H1 (cell line): ENCODE results near the gene FOXN1. TPM values are rescaled to one million over a fixed set of nuclear protein-coding genes. Genes with fewer than 3 reads are reported as not detected.

ENCODE experiments used
- CTCF ChIA-PET: fragments of 300-600 bp; sonication (Branson Sonifier 250); formaldehyde crosslinking; loops from one replicate; lab custom pipeline; 2021; ENCODE audit not compliant: partially characterized antibody; lab: Charles Lee
- POLR2A ChIA-PET: fragments of 300-600 bp; sonication (Branson Sonifier 250); formaldehyde crosslinking; loops from one replicate; lab custom pipeline; 2021; ENCODE audit warnings: inconsistent platforms; ENCODE audit not compliant: partially characterized antibody; lab: Charles Lee
- DNase-seq, 2 experiments: peaks; one replicate each; pipeline versions ENCODE4 v3.0.0 to v3.0.0-alpha.2; 2010 to 2022; ENCODE audit warnings: low spot score in 2 of 2, low read depth in 1 of 2, mixed read lengths in 1 of 2
- FAIRE-seq: peaks from 2 replicates; lab custom pipeline; 2011; peaks lifted over from hg19 to GRCh38; lab: Jason Lieb, UNC
- H2AFZ ChIP-seq: 2 replicates; pipeline ENCODE4 v1.8.1; 2012; ENCODE audit warnings: low read length, inconsistent platforms
- H2AK5ac ChIP-seq: 2 replicates; pipeline ENCODE4 v1.6.1; 2013; ENCODE audit warnings: low read depth, low read length
- H2BK120ac ChIP-seq: replicated peaks from 2 replicates; pipeline ENCODE3; 2013; ENCODE audit warnings: low read depth, low read length, inconsistent platforms
- H2BK12ac ChIP-seq: 2 replicates; pipeline ENCODE4 v1.6.1; 2013; ENCODE audit warnings: low read depth, low read length
- H2BK15ac ChIP-seq: 2 replicates; pipeline ENCODE4 v1.6.1; 2013; ENCODE audit warnings: low read length
- H2BK20ac ChIP-seq: 2 replicates; pipeline ENCODE4 v1.6.1; 2013; ENCODE audit warnings: low read length
- H2BK5ac ChIP-seq: 2 replicates; pipeline ENCODE4 v1.6.1; 2013; ENCODE audit warnings: low read depth, low read length
- H3K14ac ChIP-seq: 2 replicates; pipeline ENCODE4 v1.6.1; 2013; ENCODE audit warnings: inconsistent platforms; ENCODE audit not compliant: insufficient read length
- H3K18ac ChIP-seq: 2 replicates; pipeline ENCODE4 v1.6.1; 2013; ENCODE audit warnings: low read length; ENCODE audit errors: extremely low read depth
- H3K23ac ChIP-seq: 2 replicates; pipeline ENCODE4 v1.6.1; 2013; ENCODE audit warnings: inconsistent platforms; ENCODE audit not compliant: insufficient read length
- H3K23me2 ChIP-seq: 2 replicates; pipeline ENCODE4 v1.6.1; 2013; ENCODE audit warnings: low read depth, low read length
- H3K27ac ChIP-seq: 2 replicates; pipeline ENCODE4 v1.6.1; 2011; ENCODE audit warnings: low read depth, low read length, inconsistent platforms
- H3K27me3 ChIP-seq, 4 experiments: replicated peaks in 1 of 4; 1 replicate in 1 of 4; 2 replicates in 3 of 4; pipeline versions ENCODE4 v1.6.1 to v1.8.1; 2011 to 2013; ENCODE audit warnings: low read length in 3 of 4, mild to moderate bottlenecking in 3 of 4, inconsistent platforms in 2 of 4, mixed read lengths in 2 of 4, moderate library complexity in 1 of 4; ENCODE audit not compliant: control insufficient read depth in 3 of 4, insufficient read depth in 3 of 4; ENCODE audit errors: extremely low read depth in 1 of 4
- H3K36me3 ChIP-seq, 4 experiments: 2 replicates each; pipeline versions ENCODE4 v1.6.1 to v1.8.1; 2011 to 2013; ENCODE audit warnings: mild to moderate bottlenecking in 4 of 4, low read length in 3 of 4, moderate library complexity in 2 of 4, control low read depth in 1 of 4, inconsistent platforms in 1 of 4; ENCODE audit not compliant: insufficient read depth in 4 of 4, control insufficient read depth in 2 of 4
- H3K4ac ChIP-seq: replicated peaks from 2 replicates; pipeline ENCODE3; 2013; ENCODE audit warnings: low read length, low read depth, mixed read lengths, inconsistent platforms; ENCODE audit not compliant: insufficient read length
- H3K4me1 ChIP-seq, 4 experiments: replicated peaks in 1 of 4; 1 replicate in 1 of 4; 2 replicates in 3 of 4; pipeline versions ENCODE4 v1.6.1 to v1.8.1; 2011 to 2013; ENCODE audit warnings: low read length in 3 of 4, inconsistent platforms in 2 of 4, mixed read lengths in 1 of 4; ENCODE audit not compliant: insufficient read depth in 4 of 4, control insufficient read depth in 3 of 4
- H3K4me2 ChIP-seq, 2 experiments: 2 replicates each; pipeline versions ENCODE4 v1.6.1 to v1.8.1; 2011 to 2013; ENCODE audit warnings: low read depth in 2 of 2, low read length in 2 of 2, control low read depth in 1 of 2, inconsistent platforms in 1 of 2, mild to moderate bottlenecking in 1 of 2; ENCODE audit not compliant: insufficient read depth in 1 of 2
- H3K4me3 ChIP-seq, 4 experiments: fragments of 200-600, 300-600 bp in 1 of 4; sonication (generic), shearing (Covaris generic), sonication (Bioruptor Twin) in 1 of 4; 2 replicates each; pipeline versions ENCODE4 v1.5.1 to v1.8.1; 2011 to 2016; ENCODE audit warnings: low read length in 4 of 4, low read depth in 3 of 4, control low read depth in 2 of 4, inconsistent platforms in 2 of 4, mild to moderate bottlenecking in 2 of 4, mixed read lengths in 1 of 4, moderate library complexity in 1 of 4; ENCODE audit not compliant: insufficient read depth in 2 of 4; ENCODE audit errors: extremely low read depth in 1 of 4
- H3K56ac ChIP-seq: replicated peaks from 2 replicates; pipeline ENCODE3; 2013; ENCODE audit warnings: low read depth, mild to moderate bottlenecking, mixed read lengths, low read length, inconsistent platforms; ENCODE audit not compliant: insufficient read length
- H3K79me1 ChIP-seq: 2 replicates; pipeline ENCODE4 v1.6.1; 2013; ENCODE audit warnings: low read depth, low read length, control low read depth
- H3K79me2 ChIP-seq, 2 experiments: 2 replicates each; pipeline versions ENCODE4 v1.6.1 to v1.8.1; 2012 to 2013; ENCODE audit warnings: low read length in 2 of 2, mild to moderate bottlenecking in 2 of 2, inconsistent platforms in 1 of 2; ENCODE audit not compliant: insufficient read depth in 2 of 2, control insufficient read depth in 1 of 2
- H3K9ac ChIP-seq, 4 experiments: replicated peaks in 1 of 4; 1 replicate in 1 of 4; 2 replicates in 3 of 4; pipeline versions ENCODE4 v1.6.1 to v1.8.1; 2011 to 2013; ENCODE audit warnings: low read depth in 3 of 4, low read length in 3 of 4, control low read depth in 2 of 4, mild to moderate bottlenecking in 2 of 4, moderate library complexity in 2 of 4, inconsistent platforms in 1 of 4; ENCODE audit errors: extremely low read depth in 1 of 4
- H3K9me3 ChIP-seq, 2 experiments: 2 replicates each; pipeline versions ENCODE4 v1.6.1 to v1.8.1; 2012 to 2013; ENCODE audit warnings: mild to moderate bottlenecking in 2 of 2, moderate library complexity in 2 of 2, control low read depth in 1 of 2, inconsistent platforms in 1 of 2, low read depth in 1 of 2, low read length in 1 of 2, mixed read lengths in 1 of 2; ENCODE audit not compliant: insufficient read depth in 2 of 2
- H4K20me1 ChIP-seq, 2 experiments: replicated peaks in 1 of 2; 2 replicates each; pipeline versions ENCODE3 to v1.8.1; 2011 to 2013; ENCODE audit warnings: inconsistent platforms in 2 of 2, low read length in 2 of 2, mild to moderate bottlenecking in 1 of 2; ENCODE audit not compliant: insufficient read depth in 2 of 2, control insufficient read depth in 1 of 2
- H4K5ac ChIP-seq: 2 replicates; pipeline ENCODE4 v1.6.1; 2013; ENCODE audit warnings: low read length, low read depth, mixed read lengths, inconsistent platforms; ENCODE audit not compliant: insufficient read length
- H4K8ac ChIP-seq: 2 replicates; pipeline ENCODE4 v1.8.0; 2013; ENCODE audit warnings: mild to moderate bottlenecking, moderate library complexity, low read length, inconsistent platforms; ENCODE audit not compliant: insufficient read depth; ENCODE audit errors: extremely low read depth
- H4K91ac ChIP-seq: replicated peaks from 2 replicates; pipeline ENCODE3; 2013; ENCODE audit warnings: low read length, mixed read lengths, inconsistent platforms; ENCODE audit not compliant: insufficient read length
- CREB1 ChIP-seq: IDR thresholded peaks from 2 replicates; pipeline ENCODE4 v1.6.1; 2012; ENCODE audit warnings: inconsistent platforms
- HDAC6 ChIP-seq: IDR thresholded peaks from one replicate; pipeline ENCODE4 v1.7.1; 2012; ENCODE audit warnings: low read depth, mild to moderate bottlenecking, inconsistent platforms, low read length, moderate library complexity
- KDM5A ChIP-seq: fragments of 200-600 bp; IDR thresholded peaks from 2 replicates; pipeline ENCODE4 v1.7.1; 2012; ENCODE audit warnings: mild to moderate bottlenecking, low read length, inconsistent platforms, mixed read lengths
- MAFK ChIP-seq: IDR thresholded peaks from 2 replicates; pipeline ENCODE4 v1.6.1; 2012; ENCODE audit warnings: low read depth, mild to moderate bottlenecking, improper control_type of control experiment, low read length
- NANOG ChIP-seq: IDR thresholded peaks from 2 replicates; pipeline ENCODE4 v1.6.1; 2011; ENCODE audit warnings: low read length, low read depth, mild to moderate bottlenecking, inconsistent platforms; ENCODE audit not compliant: insufficient read depth, poor library complexity, severe bottlenecking
- POU5F1 ChIP-seq: IDR thresholded peaks from 2 replicates; pipeline ENCODE4 v1.6.1; 2011; ENCODE audit warnings: low read depth, mild to moderate bottlenecking, low read length, moderate library complexity
- RAD21 ChIP-seq, 2 experiments: IDR thresholded peaks in 1 of 2; conservative IDR thresholded peaks in 1 of 2; 2 replicates each; pipeline ENCODE4 v1.6.1; 2011; ENCODE audit warnings: low read depth in 2 of 2, low read length in 2 of 2, improper control_type of control experiment in 1 of 2, inconsistent platforms in 1 of 2, mild to moderate bottlenecking in 1 of 2, moderate library complexity in 1 of 2
- RBBP5 ChIP-seq: IDR thresholded peaks from 2 replicates; pipeline ENCODE4 v1.7.1; 2012; ENCODE audit warnings: low read depth, mild to moderate bottlenecking, inconsistent platforms, low read length, moderate library complexity, borderline replicate concordance
- TCF12 ChIP-seq: IDR thresholded peaks from 2 replicates; pipeline ENCODE4 v1.6.1; 2011; ENCODE audit warnings: low read depth, mild to moderate bottlenecking, low read length
- WGBS, 2 experiments: shearing (Covaris generic) in 1 of 2; methylation state at CpG; one replicate each; pipeline versions ENCODE4 v1.1.6 to v1.1.7; 2013 to 2015; ENCODE audit warnings: low lambda C conversion rate in 2 of 2, mixed read lengths in 2 of 2, inconsistent platforms in 1 of 2, low coverage in 1 of 2, missing lambda C conversion rate in 1 of 2; ENCODE audit not compliant: insufficient replicate concordance in 2 of 2, insufficient coverage in 1 of 2, insufficient read length in 1 of 2; ENCODE audit errors: extremely low coverage in 1 of 2, missing lambda C conversion rate in 1 of 2; 5-methylcytosine and 5-hydroxymethylcytosine counted together
- polyA plus RNA-seq, 7 experiments: library from polyadenylated mRNA; depleted of rRNA in 3 of 7; stranded (reverse) in 5 of 7; unstranded in 2 of 7; fragments of >200 nt in 5 of 7; fragments of 200-250 nt in 2 of 7; gene quantifications; 1 replicate in 5 of 7; 2 replicates in 1 of 7; 4 replicates in 1 of 7; pipeline versions ENCODE4 v1.2.1 to v1.2.3, GENCODE V29; 2011 to 2013; ENCODE audit warnings: missing spikeins in 2 of 7, mixed read lengths in 2 of 7
- total RNA-seq: library from RNA; stranded (reverse); fragmentation: NEBNext Ultra II Directional; extraction: Animal tissue kit (Norgen Biotek cat#: 25700); gene quantifications from 2 replicates; pipeline ENCODE4 v1.2.1, GENCODE V29; 2021
- TF ChIP-seq, protein P1 (sequence below), 3 experiments: IDR thresholded peaks; 1 replicate in 2 of 3; 2 replicates in 1 of 3; pipeline versions ENCODE4 v1.5.1 to v1.6.1; 2011; ENCODE audit warnings: low read length in 3 of 3, mild to moderate bottlenecking in 3 of 3, inconsistent platforms in 2 of 3, low read depth in 1 of 3, moderate library complexity in 1 of 3; ENCODE audit not compliant: insufficient read depth in 1 of 3; ENCODE audit errors: control extremely low read depth in 1 of 3
- TF ChIP-seq, protein P2 (sequence below): IDR thresholded peaks from 2 replicates; pipeline ENCODE4 v1.6.1; 2011; ENCODE audit warnings: low read depth, mild to moderate bottlenecking, low read length; ENCODE audit not compliant: insufficient read depth

Gene FOXN1
- total and polyA plus RNA-seq, 2 of the 8 experiments (the other 6 are each of a cell fraction or from before 2014, with no cell fraction given): not detected

DNA sequence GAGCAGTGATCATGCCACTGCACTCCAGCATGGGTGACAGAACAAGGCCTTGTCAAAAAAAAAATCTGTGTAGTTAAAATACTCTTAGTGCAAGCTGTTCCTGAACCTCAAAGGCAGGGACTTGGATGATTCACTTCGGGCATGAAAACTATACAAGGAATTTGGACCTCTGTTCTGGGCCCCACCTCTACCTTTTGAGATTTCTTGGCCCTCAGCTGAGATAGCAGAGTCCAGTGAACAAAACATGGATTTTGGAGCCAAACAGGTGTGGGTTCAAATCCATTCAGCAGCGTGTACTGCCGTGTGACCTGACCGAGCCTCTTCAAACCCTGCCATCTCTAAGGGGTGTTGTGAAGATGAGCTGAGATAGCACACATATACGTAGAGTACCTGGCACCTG, 25.9 kb upstream of the FOXN1 start:
- no peak overlapping the region for H3K14ac ChIP-seq
- H4K8ac ChIP-seq: no peak overlapping the region
- FAIRE-seq (no peak), DNase-seq (no peak)
- H3K79me1 ChIP-seq: no peaks in the 10 kb centered on the region
- no peaks in the 10 kb centered on the region for H3K9me3 ChIP-seq
- no peaks in the 10 kb centered on the region for H4K20me1 ChIP-seq
- H4K91ac ChIP-seq: no peak overlapping the region
- no peak overlapping the region for H3K18ac ChIP-seq
- H3K56ac ChIP-seq: no peak overlapping the region
- H3K36me3 ChIP-seq: no peaks in the 10 kb centered on the region
- ChIA-PET POLR2A (no interaction called here), CTCF (interaction anchor here (1.4 to 2.4 kb wide), 6 partner anchors 15 to 73 kb away, joined by 3 to 9 read pairs (median 4); no protein-coding TSS in a partner anchor)
- no peak overlapping the region for H2AFZ ChIP-seq
- no peak overlapping the region for H2BK120ac ChIP-seq
- H2BK15ac ChIP-seq: no peak overlapping the region
- no peak overlapping the region for H3K4me2 ChIP-seq
- no peak overlapping the region for H3K9ac ChIP-seq
- no peaks in the 10 kb centered on the region for H3K23me2 ChIP-seq
- H4K5ac ChIP-seq: no peak overlapping the region
- H3K79me2 ChIP-seq: no peaks in the 10 kb centered on the region
- no peak overlapping the region for H3K27ac ChIP-seq
- H2AK5ac ChIP-seq: no peak overlapping the region
- H2BK5ac ChIP-seq: no peak overlapping the region
- no peak overlapping the region for H3K23ac ChIP-seq
- no peak overlapping the region for H3K4ac ChIP-seq
- peaks cover 3 to 12% (median 6%) of the 10 kb centered on the region in 4 experiments for H3K4me1 ChIP-seq
- H3K27me3 ChIP-seq: peaks cover 0 to 3% (median under 1%) of the 10 kb centered on the region in 4 experiments; a peak in 1 of 7 replicates
- no peak overlapping the region for H2BK20ac ChIP-seq
- 94% methylated on average over 5 of the region's 5 CpGs; no CpG with 5 or more reads in 1 of the 2 experiments for WGBS, 2 experiments
- H3K4me3 ChIP-seq: no peak overlapping the region
- H2BK12ac ChIP-seq: no peak overlapping the region
- TF ChIP-seq CREB1 (no peak), RBBP5 (no peak), TCF12 (no peak), MAFK (no peak), POU5F1 (no peak), RAD21 (IDR thresholded peaks at IDR 0.05 in 1 of 2, conservative IDR thresholded peaks at IDR 0.05 in 1 of 2; ENCODE audit: low read depth in 2 of 2, low read length in 2 of 2) (no peak), NANOG (no peak), KDM5A (no peak), HDAC6 (no peak)
- TF ChIP-seq, protein P1, sequence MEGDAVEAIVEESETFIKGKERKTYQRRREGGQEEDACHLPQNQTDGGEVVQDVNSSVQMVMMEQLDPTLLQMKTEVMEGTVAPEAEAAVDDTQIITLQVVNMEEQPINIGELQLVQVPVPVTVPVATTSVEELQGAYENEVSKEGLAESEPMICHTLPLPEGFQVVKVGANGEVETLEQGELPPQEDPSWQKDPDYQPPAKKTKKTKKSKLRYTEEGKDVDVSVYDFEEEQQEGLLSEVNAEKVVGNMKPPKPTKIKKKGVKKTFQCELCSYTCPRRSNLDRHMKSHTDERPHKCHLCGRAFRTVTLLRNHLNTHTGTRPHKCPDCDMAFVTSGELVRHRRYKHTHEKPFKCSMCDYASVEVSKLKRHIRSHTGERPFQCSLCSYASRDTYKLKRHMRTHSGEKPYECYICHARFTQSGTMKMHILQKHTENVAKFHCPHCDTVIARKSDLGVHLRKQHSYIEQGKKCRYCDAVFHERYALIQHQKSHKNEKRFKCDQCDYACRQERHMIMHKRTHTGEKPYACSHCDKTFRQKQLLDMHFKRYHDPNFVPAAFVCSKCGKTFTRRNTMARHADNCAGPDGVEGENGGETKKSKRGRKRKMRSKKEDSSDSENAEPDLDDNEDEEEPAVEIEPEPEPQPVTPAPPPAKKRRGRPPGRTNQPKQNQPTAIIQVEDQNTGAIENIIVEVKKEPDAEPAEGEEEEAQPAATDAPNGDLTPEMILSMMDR (IDR thresholded peaks at IDR 0.05; ENCODE audit: control extremely low read depth in 1 of 3, insufficient read depth in 1 of 3, low read depth in 1 of 3, low read length in 3 of 3): no peak
- TF ChIP-seq, protein P2, sequence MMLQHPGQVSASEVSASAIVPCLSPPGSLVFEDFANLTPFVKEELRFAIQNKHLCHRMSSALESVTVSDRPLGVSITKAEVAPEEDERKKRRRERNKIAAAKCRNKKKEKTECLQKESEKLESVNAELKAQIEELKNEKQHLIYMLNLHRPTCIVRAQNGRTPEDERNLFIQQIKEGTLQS: no peak
